SU-DHL-6 (cell line): Measurements from ENCODE around the gene HEXD.

Experiments used
- H2AFZ ChIP-seq: fragments of 200-600 bp; sonication (generic); 2 replicates; pipeline ENCODE4 v1.6.1; 2014; ENCODE audit warnings: low read depth, mild to moderate bottlenecking, moderate library complexity, mixed read lengths, antibody characterized with exemption, low read length; ENCODE audit not compliant: severe bottlenecking
- H3F3A ChIP-seq: fragments of 200-600 bp; shearing (Covaris generic); 2 replicates; pipeline ENCODE4 v1.6.0; 2016; ENCODE audit warnings: antibody characterized with exemption, mild to moderate bottlenecking; ENCODE audit not compliant: insufficient read depth
- H3K27ac ChIP-seq: fragments of 200-600 bp; sonication (generic); 2 replicates; pipeline ENCODE4 v1.5.1; 2016; ENCODE audit warnings: low read depth, mild to moderate bottlenecking, low read length, moderate library complexity, mixed read lengths
- H3K27me3 ChIP-seq: fragments of 200-600 bp; sonication (generic), shearing (Covaris generic); 2 replicates; pipeline ENCODE4 v1.6.0; 2014; ENCODE audit warnings: mild to moderate bottlenecking, low read length
- H3K36me3 ChIP-seq: fragments of 200-600 bp; sonication (generic); 2 replicates; pipeline ENCODE4 v1.6.1; 2014; ENCODE audit warnings: mild to moderate bottlenecking, low read length, mixed read lengths
- H3K4me2 ChIP-seq: fragments of 300-600, 200-600 bp; shearing (Covaris generic), sonication (generic); 2 replicates; pipeline ENCODE4 v1.6.0; 2014; ENCODE audit warnings: low read length, low read depth, mild to moderate bottlenecking; ENCODE audit not compliant: poor library complexity, severe bottlenecking
- H3K4me3 ChIP-seq: fragments of 200-600 bp; sonication (generic); 2 replicates; pipeline ENCODE4 v1.5.1; 2014; ENCODE audit warnings: antibody characterized with exemption, low read length, mild to moderate bottlenecking, mixed read lengths; ENCODE audit not compliant: insufficient read depth, poor library complexity, severe bottlenecking
- H3K79me2 ChIP-seq: fragments of 200-600 bp; sonication (generic); 2 replicates; pipeline ENCODE4 v1.6.1; 2014; ENCODE audit warnings: mild to moderate bottlenecking, low read length, moderate library complexity; ENCODE audit not compliant: insufficient read depth
- H3K9ac ChIP-seq: fragments of 200-600 bp; sonication (generic); 2 replicates; pipeline ENCODE4 v1.7.0; 2014; ENCODE audit warnings: mild to moderate bottlenecking, low read length
- H3K9me2 ChIP-seq: fragments of 200-600 bp; sonication (generic); replicated peaks from 2 replicates; pipeline ENCODE4 v1.6.1; 2014; ENCODE audit warnings: low read length; ENCODE audit not compliant: insufficient read depth
- H3K9me3 ChIP-seq: fragments of 200-600 bp; sonication (generic); 2 replicates; pipeline ENCODE4 v1.6.1; 2014; ENCODE audit warnings: low read length, mixed read lengths; ENCODE audit not compliant: insufficient read depth
- H4K20me1 ChIP-seq: fragments of 200-600 bp; sonication (generic); 2 replicates; pipeline ENCODE4 v1.6.1; 2014; ENCODE audit warnings: low read depth, mild to moderate bottlenecking, antibody characterized with exemption, low read length, moderate library complexity, mixed read lengths
- EZH2phosphoT487 ChIP-seq: fragments of 200-600 bp; sonication (generic), shearing (Covaris generic); conservative IDR thresholded peaks from 2 replicates; pipeline ENCODE4 v1.6.1; 2018; ENCODE audit warnings: mild to moderate bottlenecking, antibody characterized with exemption, low read length, moderate library complexity, mixed read lengths
- TF ChIP-seq, protein P1 (sequence below): fragments of 200-600 bp; sonication (generic); IDR thresholded peaks from one replicate; pipeline ENCODE4 v1.5.1; 2017; ENCODE audit warnings: antibody characterized with exemption, mild to moderate bottlenecking, low read length, moderate library complexity; ENCODE audit not compliant: insufficient read depth, poor library complexity, severe bottlenecking

Gene HEXD

DNA sequence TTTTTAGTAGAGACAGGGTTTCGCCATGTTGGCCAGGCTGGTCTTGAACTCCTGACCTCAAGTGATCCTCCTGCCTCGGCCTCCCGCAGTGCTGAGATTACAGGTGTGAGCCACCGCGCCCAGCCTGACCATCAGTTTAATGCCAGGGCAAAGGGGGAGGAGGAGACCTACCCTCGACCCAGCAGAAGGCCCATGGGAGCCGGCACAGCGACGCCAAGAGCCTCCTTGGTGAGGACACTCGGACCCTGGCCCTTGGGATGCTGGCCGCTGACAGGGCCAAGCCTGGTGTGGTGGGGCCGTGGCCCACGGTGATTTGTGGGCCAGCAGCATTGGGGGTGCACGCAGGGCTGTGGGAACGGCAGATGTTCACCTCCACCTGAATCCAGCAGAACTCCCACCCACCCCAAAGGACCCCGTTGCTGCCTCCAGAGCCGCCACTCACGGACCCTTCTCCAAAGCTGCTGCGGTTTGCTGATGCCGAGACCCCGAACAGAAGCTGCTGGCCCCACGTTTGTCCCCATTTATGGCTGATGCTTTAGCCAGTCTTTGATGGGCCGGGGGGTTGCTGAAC is 26.6 kb upstream of the HEXD start:
- Histone ChIP-seq H3K36me3 (no peaks in the 10 kb centered on the region), H4K20me1 (no peaks in the 10 kb centered on the region), H3K4me3 (no peak overlapping the region), H3K9me2 (no peaks in the 10 kb centered on the region), H3K27me3 (no peaks in the 10 kb centered on the region), H3K27ac (no peak overlapping the region), H3K9me3 (no peaks in the 10 kb centered on the region), H3F3A (no peaks in the 10 kb centered on the region), H2AFZ (no peak overlapping the region), H3K79me2 (no peaks in the 10 kb centered on the region), H3K4me2 (no peak overlapping the region), H3K9ac (no peak overlapping the region)
- no peak for TF ChIP-seq EZH2phosphoT487
- TF ChIP-seq, protein P1, sequence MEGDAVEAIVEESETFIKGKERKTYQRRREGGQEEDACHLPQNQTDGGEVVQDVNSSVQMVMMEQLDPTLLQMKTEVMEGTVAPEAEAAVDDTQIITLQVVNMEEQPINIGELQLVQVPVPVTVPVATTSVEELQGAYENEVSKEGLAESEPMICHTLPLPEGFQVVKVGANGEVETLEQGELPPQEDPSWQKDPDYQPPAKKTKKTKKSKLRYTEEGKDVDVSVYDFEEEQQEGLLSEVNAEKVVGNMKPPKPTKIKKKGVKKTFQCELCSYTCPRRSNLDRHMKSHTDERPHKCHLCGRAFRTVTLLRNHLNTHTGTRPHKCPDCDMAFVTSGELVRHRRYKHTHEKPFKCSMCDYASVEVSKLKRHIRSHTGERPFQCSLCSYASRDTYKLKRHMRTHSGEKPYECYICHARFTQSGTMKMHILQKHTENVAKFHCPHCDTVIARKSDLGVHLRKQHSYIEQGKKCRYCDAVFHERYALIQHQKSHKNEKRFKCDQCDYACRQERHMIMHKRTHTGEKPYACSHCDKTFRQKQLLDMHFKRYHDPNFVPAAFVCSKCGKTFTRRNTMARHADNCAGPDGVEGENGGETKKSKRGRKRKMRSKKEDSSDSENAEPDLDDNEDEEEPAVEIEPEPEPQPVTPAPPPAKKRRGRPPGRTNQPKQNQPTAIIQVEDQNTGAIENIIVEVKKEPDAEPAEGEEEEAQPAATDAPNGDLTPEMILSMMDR = no peak

DNA sequence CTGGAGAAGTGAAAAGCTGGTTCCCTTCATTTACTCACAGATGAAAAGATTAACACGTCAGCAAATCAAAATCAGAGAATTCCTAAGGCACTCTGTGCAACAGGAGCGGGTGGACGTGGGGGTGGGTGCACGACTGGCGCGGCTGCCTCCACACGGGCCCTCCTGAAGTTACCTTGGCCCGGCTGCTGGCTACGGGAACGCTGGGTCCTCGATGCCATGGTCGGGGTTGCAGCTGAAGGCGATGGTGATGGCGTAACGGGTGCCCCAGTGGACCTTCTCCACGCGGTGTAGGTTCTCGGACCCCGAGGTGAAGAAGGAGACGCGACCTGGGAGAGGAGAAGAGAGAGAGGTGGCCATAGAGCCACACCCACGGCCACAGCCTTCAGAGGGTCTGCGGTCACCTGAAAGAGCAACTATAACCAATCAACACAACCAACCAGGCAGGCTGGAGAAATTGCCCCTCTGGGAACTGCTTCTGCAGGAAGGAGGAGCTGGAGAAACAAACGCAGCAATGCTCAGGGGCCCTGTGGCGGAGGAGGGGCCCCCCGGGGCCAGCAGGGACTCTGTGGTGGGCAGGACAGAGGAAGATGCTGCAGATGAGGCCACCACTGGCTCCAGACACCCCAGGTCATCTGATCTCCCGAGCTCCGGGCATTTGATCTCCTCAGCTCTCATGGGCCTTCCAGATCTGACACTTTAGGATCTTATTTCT is 25.8 kb upstream of the HEXD start:
- TF ChIP-seq EZH2phosphoT487 = no peak
- TF ChIP-seq, protein P1 = no peak
- H3K27ac ChIP-seq = no peak overlapping the region
- H3K27me3 ChIP-seq = no peaks in the 10 kb centered on the region
- no peak overlapping the region for H2AFZ ChIP-seq
- no peak overlapping the region for H3K4me2 ChIP-seq
- no peaks in the 10 kb centered on the region for H3K9me3 ChIP-seq
- H3K4me3 ChIP-seq = no peak overlapping the region
- no peaks in the 10 kb centered on the region for H4K20me1 ChIP-seq
- no peaks in the 10 kb centered on the region for H3F3A ChIP-seq
- H3K9ac ChIP-seq = no peak overlapping the region
- no peaks in the 10 kb centered on the region for H3K36me3 ChIP-seq
- no peaks in the 10 kb centered on the region for H3K9me2 ChIP-seq
- H3K79me2 ChIP-seq = no peaks in the 10 kb centered on the region

DNA sequence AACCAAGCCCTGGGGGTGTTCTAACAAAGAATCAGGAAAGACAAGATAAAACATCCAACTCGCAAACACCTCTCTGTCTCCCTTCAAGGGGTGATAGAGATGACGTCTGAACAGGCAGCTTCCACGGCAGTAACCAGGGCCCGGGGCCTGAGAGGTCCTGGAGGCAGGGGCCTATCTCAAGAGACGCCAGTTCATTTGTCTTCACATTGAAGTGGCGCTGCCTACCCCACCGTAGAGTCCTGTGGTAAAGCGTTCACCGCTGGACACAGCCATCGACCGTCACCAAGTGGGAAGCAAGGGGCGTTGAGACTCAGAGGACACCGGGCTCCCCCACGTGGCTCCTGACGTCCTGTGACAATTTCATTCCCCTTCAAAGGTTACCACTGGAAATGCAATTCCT is 25.2 kb upstream of the HEXD start:
- no peaks in the 10 kb centered on the region for H3K36me3 ChIP-seq
- H3K27ac ChIP-seq = no peak overlapping the region
- H4K20me1 ChIP-seq = no peaks in the 10 kb centered on the region
- H3K9me2 ChIP-seq = no peaks in the 10 kb centered on the region
- no peaks in the 10 kb centered on the region for H3K79me2 ChIP-seq
- no peaks in the 10 kb centered on the region for H3F3A ChIP-seq
- H3K4me2 ChIP-seq = no peak overlapping the region
- H3K27me3 ChIP-seq = no peaks in the 10 kb centered on the region
- H3K4me3 ChIP-seq = no peak overlapping the region
- TF ChIP-seq, protein P1 = no peak
- no peak for TF ChIP-seq EZH2phosphoT487
- H3K9me3 ChIP-seq = no peaks in the 10 kb centered on the region
- no peak overlapping the region for H2AFZ ChIP-seq
- no peak overlapping the region for H3K9ac ChIP-seq
